ENCODE measurements around the gene ENPP7.

DNA sequence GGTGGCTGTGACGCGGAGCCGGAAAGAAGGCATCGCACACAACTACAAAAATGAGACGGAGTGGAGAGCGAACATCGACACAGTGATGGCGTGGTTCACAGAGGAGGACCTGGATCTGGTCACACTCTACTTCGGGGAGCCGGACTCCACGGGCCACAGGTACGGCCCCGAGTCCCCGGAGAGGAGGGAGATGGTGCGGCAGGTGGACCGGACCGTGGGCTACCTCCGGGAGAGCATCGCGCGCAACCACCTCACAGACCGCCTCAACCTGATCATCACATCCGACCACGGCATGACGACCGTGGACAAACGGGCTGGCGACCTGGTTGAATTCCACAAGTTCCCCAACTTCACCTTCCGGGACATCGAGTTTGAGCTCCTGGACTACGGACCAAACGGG, 4.4 kb downstream of the ENPP7 start:
- TF ChIP-seq, protein P1, sequence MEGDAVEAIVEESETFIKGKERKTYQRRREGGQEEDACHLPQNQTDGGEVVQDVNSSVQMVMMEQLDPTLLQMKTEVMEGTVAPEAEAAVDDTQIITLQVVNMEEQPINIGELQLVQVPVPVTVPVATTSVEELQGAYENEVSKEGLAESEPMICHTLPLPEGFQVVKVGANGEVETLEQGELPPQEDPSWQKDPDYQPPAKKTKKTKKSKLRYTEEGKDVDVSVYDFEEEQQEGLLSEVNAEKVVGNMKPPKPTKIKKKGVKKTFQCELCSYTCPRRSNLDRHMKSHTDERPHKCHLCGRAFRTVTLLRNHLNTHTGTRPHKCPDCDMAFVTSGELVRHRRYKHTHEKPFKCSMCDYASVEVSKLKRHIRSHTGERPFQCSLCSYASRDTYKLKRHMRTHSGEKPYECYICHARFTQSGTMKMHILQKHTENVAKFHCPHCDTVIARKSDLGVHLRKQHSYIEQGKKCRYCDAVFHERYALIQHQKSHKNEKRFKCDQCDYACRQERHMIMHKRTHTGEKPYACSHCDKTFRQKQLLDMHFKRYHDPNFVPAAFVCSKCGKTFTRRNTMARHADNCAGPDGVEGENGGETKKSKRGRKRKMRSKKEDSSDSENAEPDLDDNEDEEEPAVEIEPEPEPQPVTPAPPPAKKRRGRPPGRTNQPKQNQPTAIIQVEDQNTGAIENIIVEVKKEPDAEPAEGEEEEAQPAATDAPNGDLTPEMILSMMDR (IDR thresholded peaks at IDR 0.05), result no peak
- no peak for TF ChIP-seq POLR2A (IDR thresholded peaks at IDR 0.05)

Data from lower leg skin (tissue), 3 donors.